ENCODE results near the gene CYP4F8.

- TF ChIP-seq GATA3 (IDR thresholded peaks at IDR 0.05; ENCODE audit: low read depth, low read length) (no peak), GATA2 (IDR thresholded peaks at IDR 0.05; ENCODE audit: low read depth, low read length) (no peak)
These were observed 25.4 kb downstream of the CYP4F8 start, which contains the start of gene CYP4F3 for GRCh38 chr19:15640294-15640903.

All from SH-SY5Y (cell line).